PC-3 (cell line): ENCODE results near the gene SMIM33. TPM values are rescaled to one million over a fixed set of nuclear protein-coding genes. Genes with fewer than 3 reads are reported as not detected.

Experiments used
- ATAC-seq: fragments of 200-7000 bp; cut with Tn5 transposase; 2 replicates; pipeline ENCODE4 v1.9.1; 2020; ENCODE audit warnings: mild to moderate bottlenecking, moderate library complexity
- BruUV-seq: library from RNA; stranded (reverse); fragments of 400-500 nt; replicated peaks from 2 replicates; lab custom pipeline; 2021; lab: Mats Ljungman, UMichigan
- CTCF ChIA-PET: fragments of 300-600 bp; sonication (Branson Sonifier 250); formaldehyde crosslinking; loops from one replicate; lab custom pipeline; 2022; ENCODE audit warnings: antibody characterized with exemption; lab: Charles Lee
- POLR2A ChIA-PET: fragments of 300-600 bp; sonication (Branson Sonifier 250); formaldehyde crosslinking; loops from one replicate; lab custom pipeline; 2022; ENCODE audit warnings: antibody characterized with exemption; ENCODE audit not compliant: unreplicated experiment; lab: Charles Lee
- DNase-seq: peaks from one replicate; pipeline ENCODE4 v3.0.0-alpha.2; 2015
- H2AFZ ChIP-seq: fragments of 300-600 bp; sonication (generic); 2 replicates; pipeline ENCODE4 v1.6.0; 2016; ENCODE audit warnings: antibody characterized with exemption, low read length
- H3F3A ChIP-seq: fragments of 300-600 bp; sonication (generic); one replicate; pipeline ENCODE4 v1.6.0; 2017; ENCODE audit warnings: antibody characterized with exemption, low read length, control low read depth, mild to moderate bottlenecking; ENCODE audit not compliant: unreplicated experiment
- H3K27ac ChIP-seq: fragments of 300-600 bp; sonication (generic); 2 replicates; pipeline ENCODE4 v1.5.1; 2016; ENCODE audit warnings: mild to moderate bottlenecking, low read length
- H3K27me3 ChIP-seq: fragments of 300-600 bp; sonication (generic); 2 replicates; pipeline ENCODE4 v1.6.1; 2016; ENCODE audit warnings: low read length, mixed read lengths
- H3K36me3 ChIP-seq: fragments of 300-600 bp; sonication (generic); 2 replicates; pipeline ENCODE4 v1.6.1; 2016; ENCODE audit warnings: low read depth, mixed run types, low read length, mixed read lengths
- H3K4me1 ChIP-seq: fragments of 300-600 bp; sonication (generic); 2 replicates; pipeline ENCODE4 v1.5.1; 2016; ENCODE audit warnings: low read length; ENCODE audit not compliant: insufficient read depth
- H3K4me2 ChIP-seq: fragments of 300-600 bp; sonication (generic); 2 replicates; pipeline ENCODE4 v1.6.0; 2016; ENCODE audit warnings: low read length
- H3K4me3 ChIP-seq: fragments of 300-600 bp; sonication (generic); 2 replicates; pipeline ENCODE4 v1.5.1; 2016; ENCODE audit warnings: mild to moderate bottlenecking, low read length, mixed read lengths
- H3K79me2 ChIP-seq: fragments of 300-600 bp; sonication (generic); 2 replicates; pipeline ENCODE4 v1.6.1; 2017; ENCODE audit warnings: low read length, mixed read lengths
- H3K9ac ChIP-seq: fragments of 300-600 bp; sonication (generic); 2 replicates; pipeline ENCODE4 v1.6.0; 2016; ENCODE audit warnings: mild to moderate bottlenecking, low read length
- H3K9me2 ChIP-seq: fragments of 300-600 bp; sonication (generic); replicated peaks from 2 replicates; pipeline ENCODE4 v1.6.1; 2016; ENCODE audit warnings: mixed run types, low read length, mixed read lengths
- H3K9me3 ChIP-seq: fragments of 300-600 bp; sonication (generic); 2 replicates; pipeline ENCODE4 v1.6.1; 2016; ENCODE audit warnings: low read length, mixed read lengths
- H4K20me1 ChIP-seq: fragments of 300-600 bp; sonication (generic); 2 replicates; pipeline ENCODE4 v1.6.1; 2016; ENCODE audit warnings: low read length, mixed read lengths
- CTCF ChIP-seq: fragments of 300-600 bp; sonication (generic); conservative IDR thresholded peaks from 2 replicates; pipeline ENCODE4 v1.5.1; 2017; ENCODE audit warnings: antibody characterized with exemption, low read depth, mild to moderate bottlenecking, low read length
- EZH2 ChIP-seq: fragments of 300-600 bp; sonication (generic); IDR thresholded peaks from one replicate; pipeline ENCODE4 v1.6.1; 2017; ENCODE audit warnings: antibody characterized with exemption, mild to moderate bottlenecking, low read length; ENCODE audit not compliant: unreplicated experiment
- EZH2phosphoT487 ChIP-seq: fragments of 300-600 bp; sonication (generic); IDR thresholded peaks from 2 replicates; pipeline ENCODE4 v1.6.1; 2018; ENCODE audit warnings: mild to moderate bottlenecking, antibody characterized with exemption, low read length, borderline replicate concordance
- intact Hi-C: fragments of 100-400 bp; cut with micrococcal nuclease; formaldehyde crosslinking; loops from 2 replicates; pipeline ENCODE4 v1.9.0; 2023
- total RNA-seq: library from RNA; depleted of rRNA; stranded (reverse); fragments of >200 nt; gene quantifications from 2 replicates; pipeline ENCODE4 v1.2.3, GENCODE V29; 2014

The SMIM33 gene
- total RNA-seq, 1 experiment from 2014 or later, result not detected

- no peaks in the 10 kb centered on the region for H3K79me2 ChIP-seq
- H3K27ac ChIP-seq, result no peak overlapping the region
- H3K4me2 ChIP-seq, result no peak overlapping the region
- ATAC-seq, result no peak
- TF ChIP-seq EZH2, result no peak
- no peak for TF ChIP-seq CTCF
- TF ChIP-seq EZH2phosphoT487, result no peak
- H3K4me3 ChIP-seq, result no peak overlapping the region
- H3K9me3 ChIP-seq, result no peaks in the 10 kb centered on the region
- DNase-seq, result no peak
- H2AFZ ChIP-seq, result no peak overlapping the region
- H3K4me1 ChIP-seq, result no peaks in the 10 kb centered on the region
- no peaks in the 10 kb centered on the region for H3K27me3 ChIP-seq
- no peaks in the 10 kb centered on the region for H3K36me3 ChIP-seq
- no TSS peak for BruUV-seq
- H3K9me2 ChIP-seq, result no peaks in the 10 kb centered on the region
- CTCF ChIA-PET, result no interaction called here
- intact Hi-C loops, result no loop called here
- H3F3A ChIP-seq, result no peaks in the 10 kb centered on the region
- POLR2A ChIA-PET, result no interaction called here
- H4K20me1 ChIP-seq, result no peaks in the 10 kb centered on the region
- no peak overlapping the region for H3K9ac ChIP-seq
Measured at GRCh38 chr5:139431706-139432105, 39.1 kb upstream of the SMIM33 start.

- H3K79me2 ChIP-seq, result no peaks in the 10 kb centered on the region
- H3K4me2 ChIP-seq, result no peak overlapping the region
- H3K4me3 ChIP-seq, result no peak overlapping the region
- ChIA-PET POLR2A (no interaction called here), CTCF (no interaction called here)
- H3K9ac ChIP-seq, result no peak overlapping the region
- intact Hi-C loops, result loop anchor here (5.0 kb wide), 1 partner anchor 77 kb away; no protein-coding TSS in a partner anchor
- H3K4me1 ChIP-seq, result peaks cover 9% of the 10 kb centered on the region
- H3K9me3 ChIP-seq, result no peaks in the 10 kb centered on the region
- no peaks in the 10 kb centered on the region for H3K9me2 ChIP-seq
- no peak overlapping the region for H3K27ac ChIP-seq
- no peak for ATAC-seq
- no peak overlapping the region for H2AFZ ChIP-seq
- no peak for DNase-seq
- BruUV-seq, result no TSS peak
- no peaks in the 10 kb centered on the region for H3K27me3 ChIP-seq
- no peaks in the 10 kb centered on the region for H3K36me3 ChIP-seq
- H3F3A ChIP-seq, result no peaks in the 10 kb centered on the region
- TF ChIP-seq CTCF (no peak), EZH2 (no peak), EZH2phosphoT487 (no peak)
- H4K20me1 ChIP-seq, result no peaks in the 10 kb centered on the region
Measured at GRCh38 chr5:139435676-139436075, 35.1 kb upstream of the SMIM33 start.

- H3K9me3 ChIP-seq, result no peaks in the 10 kb centered on the region
- no peaks in the 10 kb centered on the region for H3K27me3 ChIP-seq
- peak overlapping the region; percentile 99 for H2AFZ ChIP-seq
- no peak for DNase-seq
- H3K79me2 ChIP-seq, result no peaks in the 10 kb centered on the region
- ChIA-PET POLR2A (no interaction called here), CTCF (interaction anchor here (0.6 kb wide), 1 partner anchor 16 kb away, joined by 3 read pairs; no protein-coding TSS in a partner anchor)
- no peaks in the 10 kb centered on the region for H4K20me1 ChIP-seq
- no peaks in the 10 kb centered on the region for H3F3A ChIP-seq
- H3K4me2 ChIP-seq, result peak overlapping the region; percentile 97
- no peak overlapping the region for H3K27ac ChIP-seq
- BruUV-seq, result no TSS peak
- H3K9me2 ChIP-seq, result no peaks in the 10 kb centered on the region
- peaks cover 10% of the 10 kb centered on the region for H3K4me1 ChIP-seq
- no peak for ATAC-seq
- no peak for TF ChIP-seq CTCF
- TF ChIP-seq EZH2, result no peak
- no peak for TF ChIP-seq EZH2phosphoT487
- peak overlapping the region; percentile 88 for H3K4me3 ChIP-seq
- intact Hi-C loops, result loop anchor here (5.0 kb wide), 1 partner anchor 74 kb away; no protein-coding TSS in a partner anchor
- H3K9ac ChIP-seq, result no peak overlapping the region
- no peaks in the 10 kb centered on the region for H3K36me3 ChIP-seq
Measured at GRCh38 chr5:139438707-139439012, 32.1 kb upstream of the SMIM33 start.
